ENCODE results near the gene RNF175.

GRCh38 chr4:153713866-153714646 is 45.8 kb downstream of the RNF175 start:
- TF ChIP-seq POLR2A (IDR thresholded peaks at IDR 0.05; ENCODE audit: low read depth, low read length): no peak
- TF ChIP-seq PAX5 (IDR thresholded peaks at IDR 0.05; ENCODE audit: insufficient read depth, low read length, severe bottlenecking): no peak
- TF ChIP-seq TAF1 (IDR thresholded peaks at IDR 0.05; ENCODE audit: low read depth, low read length): no peak
- TF ChIP-seq POLR2AphosphoS5 (IDR thresholded peaks at IDR 0.05; ENCODE audit: low read depth, low read length): no peak

Data from GM12891 (cell line).